DOHH2 (cell line): ENCODE results near the gene B4GALNT1.

Experiments used
- CTCF ChIP-seq: fragments of 200-600 bp; sonication (generic); IDR thresholded peaks from one replicate; pipeline ENCODE4 v1.5.1; 2014; ENCODE audit warnings: antibody characterized with exemption, mild to moderate bottlenecking, low read depth, low read length; ENCODE audit not compliant: poor library complexity, severe bottlenecking
- EZH2phosphoT487 ChIP-seq: fragments of 200-600 bp; sonication (generic); IDR thresholded peaks from 2 replicates; pipeline ENCODE4 v1.6.1; 2017; ENCODE audit warnings: borderline replicate concordance, mild to moderate bottlenecking, antibody characterized with exemption, low read length, moderate library complexity, mixed read lengths

GRCh38 chr12:57603324-57603723 is 29.7 kb downstream of the B4GALNT1 start:
- TF ChIP-seq CTCF (no peak), EZH2phosphoT487 (no peak)
